GM12891 (cell line): Measurements from ENCODE around the gene MYBPC1.

Experiments used
- POLR2A ChIP-seq: IDR thresholded peaks from 2 replicates; pipeline ENCODE4 v1.6.1; 2011; ENCODE audit warnings: low read depth, low read length, control low read depth
- POLR2AphosphoS5 ChIP-seq: IDR thresholded peaks from 2 replicates; pipeline ENCODE4 v1.6.1; 2011; ENCODE audit warnings: low read depth, low read length, control low read depth
- POU2F2 ChIP-seq: IDR thresholded peaks from 2 replicates; pipeline ENCODE4 v1.6.1; 2011; ENCODE audit warnings: low read depth, mild to moderate bottlenecking, control low read depth, low read length, moderate library complexity
- SPI1 ChIP-seq: IDR thresholded peaks from 2 replicates; pipeline ENCODE4 v1.6.1; 2011; ENCODE audit warnings: low read depth, low read length, control low read depth
- TAF1 ChIP-seq: IDR thresholded peaks from 2 replicates; pipeline ENCODE4 v1.6.1; 2011; ENCODE audit warnings: low read depth, low read length, control low read depth

GRCh38 chr12:101599771-101600484, 5.2 kb downstream of the MYBPC1 start:
- no peak for TF ChIP-seq POLR2AphosphoS5
- no peak for TF ChIP-seq POLR2A
- no peak for TF ChIP-seq SPI1
- no peak for TF ChIP-seq TAF1
- TF ChIP-seq POU2F2 = no peak
